Activated naive CD4-positive, alpha-beta T cell treated with anti-CD3 and anti-CD28 coated beads for 36 hours (primary cell): ENCODE results near the gene SIX6. TPM values are rescaled to one million over a fixed set of nuclear protein-coding genes. Genes with fewer than 3 reads are reported as not detected.
"Not testable (repeated sequence)": the region's sequence is repeated elsewhere in the genome, so short reads cannot be mapped to it uniquely, and the experiment has no call there.

Source experiments
- CTCF ChIA-PET: fragments of 350-600 bp; sonication (Branson Sonifier 250); formaldehyde crosslinking; loops from one replicate; lab custom pipeline; 2021; ENCODE audit warnings: antibody characterized with exemption; lab: Charles Lee
- DNase-seq: peaks from one replicate; pipeline ENCODE4 v3.0.0-alpha.2; 2020
- H3K27ac Mint-ChIP-seq: one replicate; pipeline ENCODE4 v1.8.0; 2021; ENCODE audit warnings: mild to moderate bottlenecking, mixed read lengths
- H3K27me3 Mint-ChIP-seq: one replicate; pipeline ENCODE4 v1.8.0; 2021; ENCODE audit warnings: low read depth, mixed read lengths
- H3K36me3 Mint-ChIP-seq: one replicate; pipeline ENCODE4 v1.8.0; 2021; ENCODE audit warnings: low read depth, mixed read lengths
- H3K4me1 Mint-ChIP-seq: one replicate; pipeline ENCODE4 v1.8.0; 2021; ENCODE audit warnings: low read depth, mixed read lengths
- H3K4me3 Mint-ChIP-seq: one replicate; pipeline ENCODE4 v1.8.0; 2021; ENCODE audit warnings: mild to moderate bottlenecking, moderate library complexity, mixed read lengths
- H3K9me3 Mint-ChIP-seq: one replicate; pipeline ENCODE4 v1.8.0; 2021; ENCODE audit warnings: mixed read lengths
- intact Hi-C: fragments of 100-400 bp; cut with micrococcal nuclease; formaldehyde crosslinking; loops from one replicate; pipeline ENCODE4 v1.15.1; 2023
- total RNA-seq, 2 experiments: library from RNA; stranded (reverse); gene quantifications; one replicate each; pipeline ENCODE4 v1.2.3, GENCODE V29; 2021

The SIX6 gene
- not detected for total RNA-seq

GRCh38 chr14:60508707-60509437 lies at the start of gene SIX6:
SIX6 (plus strand) TSS chr14:60509146; CDS start chr14:60509399, 253 bp downstream.
- Mint-ChIP-seq H3K4me1 (peaks cover 30% of the 10 kb centered on the region), H3K27me3 (peaks cover 81% of the 10 kb centered on the region), H3K36me3 (no peaks in the 10 kb centered on the region), H3K4me3 (no peak within 1 kb of the TSS), H3K27ac (no peak within 1 kb of the TSS), H3K9me3 (no peaks in the 10 kb centered on the region)
- intact Hi-C loops = loop anchor here (10.0 kb wide), 1 partner anchor 314 kb away; no protein-coding TSS in a partner anchor
- DNase-seq = no peak
- CTCF ChIA-PET = no interaction called here

- H3K4me3 Mint-ChIP-seq, DNase-seq, H3K27ac Mint-ChIP-seq, H3K9me3 Mint-ChIP-seq, CTCF ChIA-PET, intact Hi-C loops, H3K4me1 Mint-ChIP-seq, H3K36me3 Mint-ChIP-seq: not testable (repeated sequence)
- peaks cover 39% of the 10 kb centered on the region for H3K27me3 Mint-ChIP-seq
Observed at GRCh38 chr14:60480248-60480647, 28.7 kb upstream of the SIX6 start.

GRCh38 chr14:60482743-60483142 lies 26.2 kb upstream of the SIX6 start:
- no peak overlapping the region for H3K27ac Mint-ChIP-seq
- intact Hi-C loops = no loop called here
- peaks cover 34% of the 10 kb centered on the region for H3K27me3 Mint-ChIP-seq
- H3K9me3 Mint-ChIP-seq = peaks cover 7% of the 10 kb centered on the region
- peaks cover 2% of the 10 kb centered on the region for H3K4me1 Mint-ChIP-seq
- CTCF ChIA-PET = interaction anchor here (0.7 kb wide), 1 partner anchor 518 kb away, joined by 4 read pairs; no protein-coding TSS in a partner anchor
- no peaks in the 10 kb centered on the region for H3K36me3 Mint-ChIP-seq
- DNase-seq = no peak
- no peak overlapping the region for H3K4me3 Mint-ChIP-seq

- no peak overlapping the region for H3K4me3 Mint-ChIP-seq
Observed at GRCh38 chr14:60485057-60485597, 23.8 kb upstream of the SIX6 start.

GRCh38 chr14:60485598-60486251 lies 23.2 kb upstream of the SIX6 start, which contains the start of gene C14orf39:
C14orf39 (minus strand) TSS chr14:60486063; CDS start chr14:60485078, 985 bp downstream.
- CTCF ChIA-PET = no interaction called here
- intact Hi-C loops = loop anchor here (2.0 kb wide), 1 partner anchor 21 kb away; no protein-coding TSS in a partner anchor
- peaks cover 27% of the 10 kb centered on the region for H3K27me3 Mint-ChIP-seq
- peaks cover 2% of the 10 kb centered on the region for H3K4me1 Mint-ChIP-seq
- H3K27ac Mint-ChIP-seq = no peak within 1 kb of the TSS
- no peak within 1 kb of the TSS for H3K4me3 Mint-ChIP-seq
- peak; percentile 21 for DNase-seq
- peaks cover under 1% of the 10 kb centered on the region for H3K9me3 Mint-ChIP-seq
- no peaks in the 10 kb centered on the region for H3K36me3 Mint-ChIP-seq

More at GRCh38 chr14:60485057-60485597, 23.8 kb upstream of the SIX6 start:
- Mint-ChIP-seq H3K9me3 (peaks cover 6% of the 10 kb centered on the region), H3K27ac (no peak overlapping the region), H3K36me3 (no peaks in the 10 kb centered on the region), H3K4me1 (peaks cover 2% of the 10 kb centered on the region), H3K27me3 (peaks cover 29% of the 10 kb centered on the region)
- DNase-seq = no peak
- CTCF ChIA-PET = no interaction called here
- intact Hi-C loops = loop anchor here (2.0 kb wide), 1 partner anchor 22 kb away; no protein-coding TSS in a partner anchor

- Mint-ChIP-seq H3K27ac (no peak overlapping the region), H3K4me3 (no peak overlapping the region), H3K9me3 (no peaks in the 10 kb centered on the region), H3K4me1 (peaks cover 2% of the 10 kb centered on the region), H3K36me3 (no peaks in the 10 kb centered on the region), H3K27me3 (peaks cover 27% of the 10 kb centered on the region)
- intact Hi-C loops = no loop called here
- no peak for DNase-seq
- CTCF ChIA-PET = no interaction called here
Observed at GRCh38 chr14:60487211-60487610, 21.7 kb upstream of the SIX6 start.

GRCh38 chr14:60488175-60488574 lies 20.8 kb upstream of the SIX6 start:
- CTCF ChIA-PET = no interaction called here
- peaks cover 2% of the 10 kb centered on the region for H3K4me1 Mint-ChIP-seq
- peaks cover 25% of the 10 kb centered on the region for H3K27me3 Mint-ChIP-seq
- intact Hi-C loops = no loop called here
- no peak for DNase-seq
- H3K9me3 Mint-ChIP-seq = no peaks in the 10 kb centered on the region
- no peaks in the 10 kb centered on the region for H3K36me3 Mint-ChIP-seq
- no peak overlapping the region for H3K27ac Mint-ChIP-seq
- no peak overlapping the region for H3K4me3 Mint-ChIP-seq

- H3K36me3 Mint-ChIP-seq = no peaks in the 10 kb centered on the region
- no peak overlapping the region for H3K27ac Mint-ChIP-seq
- DNase-seq = no peak
- CTCF ChIA-PET = interaction anchor here (1.3 kb wide), 1 partner anchor 140 kb away, joined by 6 read pairs; no protein-coding TSS in a partner anchor
- no peaks in the 10 kb centered on the region for H3K9me3 Mint-ChIP-seq
- peaks cover 17% of the 10 kb centered on the region for H3K27me3 Mint-ChIP-seq
- no peak overlapping the region for H3K4me3 Mint-ChIP-seq
- H3K4me1 Mint-ChIP-seq = peaks cover 2% of the 10 kb centered on the region
- intact Hi-C loops = no loop called here
Observed at GRCh38 chr14:60490270-60490669, 18.7 kb upstream of the SIX6 start.

GRCh38 chr14:60495946-60496345 lies 13.0 kb upstream of the SIX6 start:
- H3K27ac Mint-ChIP-seq = no peak overlapping the region
- no peak for DNase-seq
- H3K36me3 Mint-ChIP-seq = no peaks in the 10 kb centered on the region
- H3K4me1 Mint-ChIP-seq = no peaks in the 10 kb centered on the region
- peaks cover 22% of the 10 kb centered on the region for H3K27me3 Mint-ChIP-seq
- CTCF ChIA-PET = interaction anchor here (0.5 to 1.1 kb wide), 2 partner anchors 17 to 286 kb away, joined by 3 read pairs; no protein-coding TSS in a partner anchor
- no peaks in the 10 kb centered on the region for H3K9me3 Mint-ChIP-seq
- intact Hi-C loops = no loop called here
- no peak overlapping the region for H3K4me3 Mint-ChIP-seq

- CTCF ChIA-PET = interaction anchor here (0.7 kb wide), 1 partner anchor 151 kb away, joined by 3 read pairs; no protein-coding TSS in a partner anchor
- H3K9me3 Mint-ChIP-seq = no peaks in the 10 kb centered on the region
- no peak overlapping the region for H3K27ac Mint-ChIP-seq
- DNase-seq = no peak
- no peak overlapping the region for H3K4me3 Mint-ChIP-seq
- H3K4me1 Mint-ChIP-seq = peaks cover 7% of the 10 kb centered on the region
- intact Hi-C loops = loop anchor here (10.0 kb wide), 1 partner anchor 308 kb away; no protein-coding TSS in a partner anchor
- H3K27me3 Mint-ChIP-seq = peaks cover 52% of the 10 kb centered on the region
- H3K36me3 Mint-ChIP-seq = no peaks in the 10 kb centered on the region
Observed at GRCh38 chr14:60502541-60502940, 6.4 kb upstream of the SIX6 start.

GRCh38 chr14:60505448-60505847 lies 3.5 kb upstream of the SIX6 start:
- CTCF ChIA-PET = interaction anchor here (0.6 kb wide), 1 partner anchor 11 kb away, joined by 3 read pairs; no protein-coding TSS in a partner anchor
- peaks cover 74% of the 10 kb centered on the region for H3K27me3 Mint-ChIP-seq
- peaks cover 25% of the 10 kb centered on the region for H3K4me1 Mint-ChIP-seq
- H3K36me3 Mint-ChIP-seq = no peaks in the 10 kb centered on the region
- intact Hi-C loops = loop anchor here (10.0 kb wide), 1 partner anchor 311 kb away; no protein-coding TSS in a partner anchor
- H3K4me3 Mint-ChIP-seq = no peak overlapping the region
- H3K27ac Mint-ChIP-seq = no peak overlapping the region
- DNase-seq = no peak
- H3K9me3 Mint-ChIP-seq = no peaks in the 10 kb centered on the region

GRCh38 chr14:60506010-60506409 lies 2.9 kb upstream of the SIX6 start:
- H3K4me3 Mint-ChIP-seq = no peak overlapping the region
- intact Hi-C loops = loop anchor here (2.0 to 10.0 kb wide), 2 partner anchors 21 to 311 kb away; no protein-coding TSS in a partner anchor
- DNase-seq = no peak
- H3K4me1 Mint-ChIP-seq = peaks cover 28% of the 10 kb centered on the region
- no peak overlapping the region for H3K27ac Mint-ChIP-seq
- no peaks in the 10 kb centered on the region for H3K36me3 Mint-ChIP-seq
- H3K9me3 Mint-ChIP-seq = no peaks in the 10 kb centered on the region
- H3K27me3 Mint-ChIP-seq = peaks cover 80% of the 10 kb centered on the region
- CTCF ChIA-PET = interaction anchor here (0.6 kb wide), 1 partner anchor 10 kb away, joined by 3 read pairs; no protein-coding TSS in a partner anchor
